Measurements from ENCODE around the gene SLFNL1.

The SLFNL1 gene

DNA sequence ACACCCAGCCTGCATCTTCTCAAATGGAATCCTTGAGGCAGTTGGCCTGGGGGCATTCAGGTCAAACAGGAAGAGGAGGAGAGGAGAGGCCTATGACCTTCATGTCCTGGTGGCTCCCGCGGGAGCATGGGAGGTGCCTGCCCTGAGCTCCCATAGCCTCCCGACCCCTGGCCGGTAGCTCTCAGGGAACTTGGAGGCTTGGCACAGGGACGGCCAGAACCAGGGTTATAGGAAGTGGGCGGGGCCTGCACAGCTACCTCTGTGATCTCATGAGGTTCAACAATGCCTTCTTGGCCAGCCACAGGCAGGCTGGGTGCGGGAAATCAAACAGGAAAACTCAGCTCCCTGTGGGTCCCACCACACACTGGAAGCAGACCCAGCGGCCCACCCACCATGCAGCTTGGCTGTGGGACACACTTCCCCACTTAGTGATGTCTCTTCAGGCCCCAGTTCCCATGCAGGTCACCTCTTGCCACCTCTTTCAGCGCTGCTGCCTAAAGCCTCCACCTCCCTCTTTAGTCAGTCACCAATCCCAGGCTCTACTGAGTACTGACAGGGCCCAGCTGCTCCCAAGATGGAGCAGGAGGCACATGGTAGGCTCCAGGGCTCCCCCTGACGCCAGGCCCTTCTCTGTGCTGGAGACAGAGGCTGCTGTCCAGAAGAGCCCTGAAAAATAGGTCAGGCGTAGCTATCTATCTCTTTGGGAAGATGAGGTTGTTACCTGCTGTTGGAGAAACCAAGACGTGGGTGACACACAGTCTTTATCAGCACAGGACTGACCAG, at the start of gene SLFNL1:
Gene SLFNL1 (minus strand): TSS at position 200 of the 783 bp plus-strand sequence. CDS start 1,065 bp downstream, outside the sequence.
- no peak for DNase-seq

DNA sequence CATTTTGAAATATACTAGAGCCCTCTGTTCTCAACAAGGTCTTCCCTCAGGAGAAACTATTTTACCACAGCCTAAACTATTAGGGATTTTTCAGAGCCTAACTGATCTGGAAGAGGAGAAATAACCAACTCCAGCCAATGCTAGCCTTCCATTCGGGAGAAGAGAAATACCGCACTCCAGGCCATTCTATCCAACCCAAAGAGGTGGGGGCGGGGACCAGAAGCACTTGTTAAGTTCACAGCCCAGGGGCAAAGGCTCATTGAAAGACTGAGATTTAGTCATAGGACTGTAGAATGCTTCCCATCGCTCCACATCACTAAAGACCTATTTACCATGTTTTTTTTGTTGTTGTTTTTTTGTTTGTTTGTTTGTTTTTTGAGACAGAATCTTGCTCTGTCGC, 35.4 kb upstream of the SLFNL1 start:
- DNase-seq, result no peak

DNA sequence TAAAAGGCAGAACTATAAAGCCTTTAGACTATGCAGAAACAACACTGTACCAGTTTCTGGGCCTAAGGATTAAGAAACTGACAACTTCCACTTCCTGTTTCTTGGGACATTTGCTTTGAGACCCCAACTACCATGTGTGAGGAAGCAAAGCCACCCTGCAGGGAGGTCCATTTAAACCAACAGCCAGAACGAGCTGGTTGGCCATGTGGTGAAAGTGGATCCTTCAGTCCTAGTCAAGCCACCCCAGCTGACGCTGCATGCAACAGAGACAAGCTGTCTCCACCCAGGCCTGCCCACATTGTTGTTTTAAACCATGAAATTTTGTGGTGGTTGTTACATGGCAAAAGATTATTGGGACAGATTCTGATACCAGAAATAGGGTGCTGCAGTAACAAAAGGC, 31.8 kb upstream of the SLFNL1 start:
- DNase-seq, result no peak

DNA sequence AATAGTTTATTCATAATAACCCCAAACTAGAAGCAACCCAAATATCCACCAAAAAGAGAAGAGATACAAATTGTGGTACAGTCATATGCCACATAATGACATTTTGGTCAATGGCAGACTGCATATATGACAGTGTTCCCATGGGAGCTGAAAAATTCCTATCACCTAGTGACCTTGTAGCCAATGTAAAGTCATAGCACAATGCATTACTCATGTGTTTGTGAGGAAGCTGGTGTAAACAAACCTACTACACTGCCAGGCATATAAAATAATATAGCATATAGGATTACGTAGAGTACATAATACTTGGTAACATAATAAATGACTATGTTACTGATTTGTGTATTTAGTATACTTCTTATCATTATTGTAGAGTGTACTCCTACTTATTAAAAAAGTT, 29.5 kb upstream of the SLFNL1 start:
- no peak for DNase-seq

DNA sequence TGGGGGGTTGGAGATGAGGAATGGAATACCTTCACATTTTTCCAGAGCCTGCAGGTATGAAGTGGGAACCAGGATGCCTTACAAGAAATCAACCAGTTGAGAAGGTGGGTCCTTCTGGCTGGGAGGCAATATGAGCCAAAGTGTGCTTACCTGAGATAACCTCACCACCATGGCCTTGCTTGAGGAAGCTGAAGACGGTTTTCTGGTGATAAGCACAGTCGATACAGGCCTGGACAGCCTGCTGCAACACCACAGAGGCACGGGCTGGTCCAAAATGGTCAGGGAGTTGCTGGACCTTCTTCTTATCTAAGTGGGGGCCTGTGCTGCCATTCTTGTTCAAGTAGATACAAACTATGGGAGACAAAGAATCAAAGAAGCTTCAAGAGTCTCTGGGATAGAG, 27.0 kb upstream of the SLFNL1 start:
- no peak for DNase-seq

DNA sequence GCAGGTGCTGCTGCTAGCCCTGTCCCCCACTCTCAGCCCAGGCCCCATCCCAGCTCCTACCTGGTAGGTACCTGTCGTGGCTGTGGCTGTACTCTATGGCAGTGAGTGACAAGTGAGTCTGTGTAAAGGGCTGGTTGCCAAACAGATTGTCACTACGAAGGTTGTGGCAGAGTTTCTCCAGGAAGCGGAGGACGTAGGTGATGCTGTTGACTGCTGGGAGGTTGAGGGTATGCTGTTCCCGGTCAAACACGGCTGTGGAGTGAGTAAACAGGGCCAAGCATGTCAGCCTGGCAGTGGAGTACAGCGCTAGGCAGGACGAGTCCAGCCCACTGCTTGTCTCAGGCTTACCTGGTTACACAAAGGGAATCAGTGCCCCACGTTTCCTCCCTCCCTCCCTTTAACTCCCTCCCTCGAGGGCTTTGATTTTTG, 24.8 kb upstream of the SLFNL1 start:
- DNase-seq, result no peak

DNA sequence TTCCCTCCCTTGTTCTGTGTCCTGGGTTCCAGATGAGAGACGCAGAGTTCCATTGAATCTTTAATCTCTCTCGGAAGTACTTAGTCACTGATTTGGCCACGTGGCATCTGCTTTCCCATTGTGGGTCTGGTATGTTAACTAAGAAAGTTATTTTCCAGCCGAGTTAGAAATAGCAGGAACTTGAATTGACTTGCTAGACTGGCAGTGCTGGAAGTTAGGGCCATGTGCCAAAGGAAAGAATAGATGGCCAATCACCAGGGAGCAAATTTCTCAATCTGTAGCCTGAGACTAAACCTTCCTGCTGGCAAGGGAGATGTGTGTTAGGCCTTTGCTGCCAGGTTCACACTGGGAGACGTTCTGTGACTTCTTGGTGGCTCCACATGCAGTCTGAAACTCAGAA, 24.2 kb upstream of the SLFNL1 start:
- DNase-seq, result no peak

DNA sequence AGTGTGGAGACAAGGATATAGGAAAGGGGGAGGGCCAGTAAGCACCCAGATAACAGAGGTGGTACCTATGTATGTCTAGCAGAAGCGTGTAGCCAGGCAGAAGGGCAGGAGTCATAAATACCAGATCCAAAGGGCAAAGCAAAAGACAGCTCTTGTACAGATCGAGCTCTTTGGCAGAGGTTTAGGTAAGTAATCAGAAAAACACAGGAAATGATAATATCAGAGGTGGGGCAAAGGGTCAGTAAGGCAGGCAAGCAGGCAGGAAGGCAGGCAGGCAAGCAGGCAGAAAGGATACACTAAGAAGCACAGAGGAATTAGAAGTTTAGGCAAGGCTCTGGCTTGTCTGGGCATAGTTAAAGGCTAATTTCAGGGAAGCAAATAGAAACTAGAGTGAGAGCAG, 22.7 kb upstream of the SLFNL1 start:
- DNase-seq, result no peak

DNA sequence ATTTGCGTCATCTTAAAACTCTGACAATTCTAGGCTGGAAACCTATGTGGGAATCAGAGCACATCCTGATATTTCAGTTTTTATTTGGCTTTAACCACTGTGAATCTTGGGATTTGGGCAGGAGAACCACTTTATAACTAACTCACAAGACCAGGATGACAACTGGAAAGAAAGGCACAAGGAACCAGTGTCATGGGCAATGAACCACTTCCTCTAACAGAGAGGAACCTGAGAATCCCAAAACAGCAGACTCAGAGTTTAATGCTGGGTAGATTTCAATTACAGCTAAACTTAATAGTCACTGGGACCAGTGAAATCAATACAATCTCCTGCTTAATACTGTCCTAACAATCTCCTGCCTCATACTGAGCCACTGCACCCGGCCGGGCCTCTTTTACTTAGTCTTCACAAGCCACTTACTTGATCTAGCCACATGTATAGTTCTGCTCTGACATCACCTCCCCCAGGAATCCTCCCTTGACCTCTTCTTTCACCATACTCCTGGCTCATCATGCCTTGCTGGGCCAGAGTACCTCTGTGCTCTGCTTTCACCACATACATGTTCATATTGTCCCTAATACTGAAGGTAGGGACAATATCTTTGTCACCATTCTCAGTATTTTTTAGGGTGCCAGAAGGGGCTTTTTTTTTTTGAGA, 20.2 kb upstream of the SLFNL1 start:
- DNase-seq, result no peak

DNA sequence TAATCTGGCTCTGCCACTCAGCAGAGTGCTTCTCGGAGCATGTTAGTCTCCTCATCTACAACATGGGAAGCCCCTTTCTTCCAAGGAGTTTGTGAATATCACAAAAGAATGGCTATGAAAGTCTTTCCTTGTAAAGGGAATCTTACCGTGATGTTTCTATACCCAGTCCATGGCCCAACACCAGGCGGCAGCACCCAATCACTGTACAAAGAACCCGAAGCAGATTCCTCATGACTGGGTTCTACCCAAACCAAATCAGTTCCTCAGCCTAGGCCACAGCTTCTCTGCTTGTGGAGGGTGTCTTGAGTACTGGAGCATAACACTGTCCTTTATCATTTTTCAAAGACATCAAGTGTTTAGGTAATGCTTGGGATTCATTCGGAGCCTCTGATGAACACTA, 16.6 kb upstream of the SLFNL1 start:
- DNase-seq, result no peak

DNA sequence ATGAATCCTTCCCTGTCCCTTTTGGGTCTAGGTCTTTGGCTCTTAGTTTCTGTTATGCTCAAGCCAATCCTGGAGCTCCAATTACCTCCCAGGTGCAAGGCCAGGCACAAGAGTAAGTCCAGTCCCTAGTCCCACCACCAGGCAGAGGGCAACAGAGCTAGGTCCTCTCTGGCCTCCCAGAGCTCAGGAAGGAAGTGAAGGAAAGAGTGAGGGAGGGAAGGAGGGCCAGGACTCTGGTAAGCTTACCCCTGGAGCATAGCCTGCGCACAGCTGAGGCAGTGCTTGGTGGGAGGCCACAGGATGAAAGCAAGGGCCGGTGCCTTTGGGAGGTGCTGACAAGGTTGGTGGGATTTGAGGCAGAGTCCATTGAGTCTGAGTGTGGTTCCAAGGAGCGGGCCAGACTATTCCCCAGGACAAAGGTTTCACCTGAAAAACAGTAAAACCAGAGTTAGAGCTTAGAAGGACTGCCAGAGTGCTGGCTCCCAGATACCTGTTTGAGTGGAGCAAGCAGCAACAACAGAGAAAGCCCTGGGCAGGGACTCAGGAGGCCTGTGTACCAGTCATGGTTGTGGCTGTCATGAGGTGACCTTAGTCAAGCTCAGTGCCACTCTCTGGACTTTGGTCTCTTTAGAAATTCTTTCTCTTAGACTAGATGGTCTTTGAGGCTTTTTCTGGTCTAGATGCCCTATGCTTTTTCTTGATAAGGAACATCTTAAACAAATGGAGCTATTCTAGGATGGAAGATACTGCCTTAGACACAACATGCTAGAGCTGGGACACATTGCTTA, 15.8 kb upstream of the SLFNL1 start:
- no peak for DNase-seq

DNA sequence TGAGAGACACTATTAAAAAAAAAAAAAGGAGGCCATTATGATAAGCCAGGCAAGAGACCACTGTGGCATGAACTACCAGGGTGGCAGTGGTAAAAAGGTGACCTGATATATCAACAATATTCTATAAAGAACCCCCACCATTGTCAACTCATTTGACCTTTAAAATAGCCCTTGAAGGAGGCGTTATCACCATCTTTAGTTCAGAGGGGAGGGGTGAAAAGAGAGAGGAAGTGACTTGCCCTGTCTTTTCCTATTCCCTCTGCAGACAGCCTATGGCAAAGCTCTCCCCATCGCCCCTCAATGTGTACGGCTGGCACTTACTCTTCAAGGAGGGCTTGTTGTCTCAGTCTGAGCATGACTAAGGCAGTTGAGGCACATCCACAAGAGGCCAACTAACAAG, 11.7 kb upstream of the SLFNL1 start:
- DNase-seq, result no peak

DNA sequence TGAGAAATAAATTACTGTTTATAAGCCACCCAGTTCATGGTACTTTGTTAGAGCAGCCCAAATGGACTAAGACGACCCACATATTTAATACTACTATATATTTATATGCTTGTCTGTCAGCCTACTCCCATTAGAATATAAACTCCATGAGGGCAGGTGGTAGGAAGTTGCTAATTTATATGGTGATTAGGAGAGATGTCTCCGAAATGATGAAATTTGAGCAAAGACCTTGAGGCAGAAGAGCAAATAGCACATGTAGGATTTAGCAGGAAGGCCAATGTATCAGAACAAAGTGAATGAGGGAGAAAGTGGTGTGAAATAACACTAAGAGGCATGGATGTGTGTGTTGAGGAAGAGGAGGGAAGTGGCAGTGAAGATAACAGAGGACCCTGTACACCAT, 10.6 kb upstream of the SLFNL1 start:
- no peak for DNase-seq

DNA sequence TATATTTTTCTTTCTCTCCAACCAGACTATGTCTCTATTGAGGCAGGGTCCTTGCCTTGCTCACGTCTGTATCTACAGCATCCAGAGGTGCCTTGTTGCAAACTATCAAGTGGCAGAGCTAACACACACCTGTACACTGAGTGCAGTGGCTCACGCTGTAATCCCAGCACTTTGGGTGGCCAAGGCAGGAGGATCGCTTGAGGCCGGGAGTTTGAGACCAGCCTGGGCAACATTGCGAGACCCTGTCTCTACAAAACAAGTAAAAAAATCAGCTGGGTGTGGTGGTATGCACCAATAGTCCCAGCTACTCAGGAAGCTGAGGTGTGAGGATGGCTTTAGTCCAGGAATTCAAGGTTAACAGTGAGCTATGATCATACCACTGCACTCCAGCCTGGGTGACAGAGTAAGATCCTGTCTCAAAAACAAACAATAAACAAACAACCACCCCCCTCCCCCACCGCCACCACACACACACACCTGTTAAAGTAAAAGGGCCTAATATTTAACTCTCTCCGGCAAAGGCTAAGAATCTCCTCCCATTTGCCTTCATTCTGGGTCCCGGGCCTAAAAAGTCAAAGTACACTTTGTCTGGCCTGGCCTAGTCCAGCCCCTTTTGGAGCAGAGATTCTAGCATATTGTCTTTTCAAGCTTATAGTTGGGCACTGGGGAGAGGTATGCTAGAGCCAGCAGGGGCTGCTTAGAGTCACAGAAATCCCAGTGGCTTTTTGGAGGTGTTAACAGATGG, 9.5 kb upstream of the SLFNL1 start:
- DNase-seq, result no peak

DNA sequence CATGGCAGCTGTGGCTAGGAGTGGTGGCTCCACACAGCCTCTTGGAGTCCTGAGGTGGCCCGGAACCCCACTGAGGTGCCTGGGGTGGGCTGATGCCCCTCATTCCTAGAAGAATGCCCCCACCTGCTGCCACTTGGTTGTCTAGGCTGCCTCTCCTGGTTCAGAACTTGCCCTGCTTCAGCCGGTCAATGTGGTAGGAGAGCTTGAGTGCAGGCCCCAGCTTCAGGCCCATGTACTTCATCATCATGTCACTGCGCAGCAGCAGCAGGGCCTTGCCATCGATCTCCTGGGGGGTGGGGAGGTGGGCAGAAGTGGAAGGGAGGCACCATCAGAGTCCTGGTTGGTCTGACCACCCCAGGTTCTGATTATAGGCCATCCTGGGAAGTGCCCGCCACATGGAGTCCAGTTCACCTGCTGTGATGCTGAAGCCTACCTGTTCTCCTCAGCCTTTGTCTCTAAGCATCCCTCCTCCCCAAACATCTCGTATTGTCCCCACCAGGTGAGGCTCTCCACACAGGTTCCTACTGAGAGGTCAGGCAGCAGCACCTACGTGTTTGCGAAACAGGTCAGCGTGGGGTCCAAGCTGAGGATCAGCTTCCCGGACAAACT, 6.6 kb upstream of the SLFNL1 start:
- DNase-seq, result no peak

DNA sequence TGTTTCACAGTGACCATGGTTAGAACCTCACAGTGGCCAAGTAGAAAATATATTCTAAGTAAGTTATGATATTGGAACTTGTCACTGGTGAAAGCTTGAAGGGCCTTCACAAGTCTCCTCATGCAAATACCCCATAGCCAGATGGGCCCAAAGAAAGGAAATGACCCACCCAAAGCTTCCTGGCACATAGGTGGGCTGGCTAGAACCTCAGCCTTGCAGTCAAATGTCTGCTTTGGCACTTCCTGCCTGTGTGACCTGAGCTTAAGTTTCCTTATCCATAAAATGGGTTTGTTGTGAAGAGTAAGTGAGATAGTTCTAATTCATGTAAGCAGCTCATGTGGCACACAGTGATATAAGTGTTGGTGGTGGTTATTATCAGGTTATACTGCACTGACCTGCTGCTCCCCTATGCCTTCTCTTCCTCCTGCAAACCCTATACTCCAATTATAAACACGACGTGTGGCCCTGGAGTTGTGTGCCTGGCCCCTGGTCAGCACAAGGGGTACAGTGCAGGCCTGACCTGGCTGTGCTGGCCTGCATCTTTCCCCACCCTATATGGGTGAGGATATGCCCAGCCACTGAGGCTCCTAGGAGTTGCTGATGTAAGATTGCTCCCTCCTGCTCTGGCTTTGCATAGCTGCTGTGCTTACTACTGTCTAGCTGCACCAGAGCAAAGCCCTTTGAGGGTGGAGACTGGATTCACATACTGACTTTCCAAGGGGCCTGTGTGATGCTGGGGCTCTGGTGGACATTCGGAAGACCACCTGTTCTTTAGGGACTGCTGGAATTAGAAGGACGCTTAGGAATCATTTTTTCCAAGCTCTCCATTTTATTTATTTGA, 4.7 kb upstream of the SLFNL1 start:
- no peak for DNase-seq

DNA sequence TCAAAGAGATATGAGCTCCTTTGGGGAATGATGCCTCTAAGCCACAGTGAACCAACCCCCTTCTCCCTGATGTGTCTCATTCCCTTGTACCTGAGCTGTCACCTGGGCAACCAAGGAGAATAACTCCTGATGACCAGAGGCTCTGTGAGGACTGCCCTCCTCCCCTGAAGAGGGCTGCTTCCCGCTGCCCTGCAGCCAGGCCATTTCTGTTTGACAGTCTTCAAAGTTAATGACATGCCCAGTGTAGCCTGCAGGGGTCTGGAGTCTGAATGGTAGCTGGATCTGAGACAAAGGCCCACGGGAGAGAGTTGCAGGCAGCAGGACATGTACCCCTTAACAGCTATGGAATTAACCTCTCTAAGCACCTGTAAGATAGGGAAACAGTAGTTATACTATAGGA, 3.4 kb upstream of the SLFNL1 start:
- no peak for DNase-seq

DNA sequence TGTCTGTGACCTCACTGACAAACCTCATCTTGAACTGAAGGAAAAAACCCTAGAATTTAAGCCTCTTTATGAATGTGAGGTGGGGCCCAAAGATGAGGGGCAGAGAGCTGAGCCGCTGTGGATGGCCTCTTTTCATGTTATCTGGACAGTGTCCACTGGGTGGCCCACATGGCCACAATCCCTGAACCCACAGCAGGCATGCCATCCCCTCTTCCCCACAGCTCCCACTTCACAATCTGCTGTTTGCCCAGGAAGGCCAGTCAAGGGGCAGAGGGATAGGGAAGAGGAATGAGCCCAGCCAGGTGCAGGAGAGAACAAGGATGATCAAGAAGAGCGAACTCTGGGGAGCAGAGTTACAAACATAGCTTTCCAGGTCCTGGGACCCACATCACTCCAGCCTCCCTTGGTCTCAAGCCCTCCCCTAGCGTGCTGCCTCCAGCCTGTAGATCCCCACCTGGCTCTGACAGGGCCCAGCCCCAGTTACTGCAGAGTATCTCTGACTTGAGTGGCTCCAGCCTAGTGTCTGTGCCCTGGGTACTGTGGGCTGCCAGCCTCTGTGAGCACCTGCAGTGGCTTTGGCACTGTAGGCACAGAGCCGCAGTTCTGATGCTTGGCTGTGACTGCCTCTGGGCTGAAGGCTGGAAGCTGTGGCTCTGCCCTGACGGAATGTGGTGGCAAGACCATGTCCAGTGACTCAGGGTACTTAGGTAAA, 1.9 kb upstream of the SLFNL1 start:
- DNase-seq, result no peak

DNA sequence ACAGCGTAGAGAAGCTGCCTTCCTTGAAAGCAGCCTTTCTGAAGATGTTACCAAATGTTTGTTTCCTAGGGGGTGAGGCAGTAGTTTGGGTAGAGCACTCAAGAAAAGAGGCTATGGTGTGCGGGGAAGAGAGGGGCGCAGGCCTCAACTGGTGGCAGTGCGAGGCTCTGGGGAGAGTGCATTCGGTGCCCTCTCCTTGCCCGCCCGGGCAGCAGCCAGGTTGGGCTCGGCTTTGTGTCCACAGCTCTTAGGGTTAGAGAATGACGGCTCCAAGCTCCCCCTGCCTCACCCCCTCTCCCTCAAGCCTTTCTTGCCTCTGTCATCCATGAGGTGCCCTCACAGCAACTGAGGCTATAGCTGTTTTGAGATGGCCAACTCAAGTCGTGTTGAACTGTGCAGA, 899 bp upstream of the SLFNL1 start:
- no peak for DNase-seq

DNA sequence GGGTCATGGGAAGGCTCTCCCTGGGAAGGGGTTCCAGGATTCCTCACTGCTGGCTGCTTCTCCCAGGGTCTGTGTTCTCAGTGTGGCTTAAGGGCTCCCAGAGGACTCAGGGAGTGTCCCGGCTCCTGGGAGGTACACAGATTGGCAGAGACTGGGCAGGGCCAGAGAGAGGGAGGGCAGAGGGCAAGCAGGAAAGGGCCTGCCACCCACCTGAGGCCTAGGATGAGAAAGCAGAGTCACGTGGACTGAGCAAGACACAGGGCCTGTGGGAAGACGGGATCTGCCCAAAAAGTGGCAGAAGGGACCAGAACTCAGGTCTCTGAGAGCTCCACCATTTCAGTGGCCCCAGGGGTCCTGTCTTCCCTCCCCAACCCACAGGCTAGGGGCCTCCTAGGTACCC, 871 bp downstream of the SLFNL1 start:
- DNase-seq, result no peak

DNA sequence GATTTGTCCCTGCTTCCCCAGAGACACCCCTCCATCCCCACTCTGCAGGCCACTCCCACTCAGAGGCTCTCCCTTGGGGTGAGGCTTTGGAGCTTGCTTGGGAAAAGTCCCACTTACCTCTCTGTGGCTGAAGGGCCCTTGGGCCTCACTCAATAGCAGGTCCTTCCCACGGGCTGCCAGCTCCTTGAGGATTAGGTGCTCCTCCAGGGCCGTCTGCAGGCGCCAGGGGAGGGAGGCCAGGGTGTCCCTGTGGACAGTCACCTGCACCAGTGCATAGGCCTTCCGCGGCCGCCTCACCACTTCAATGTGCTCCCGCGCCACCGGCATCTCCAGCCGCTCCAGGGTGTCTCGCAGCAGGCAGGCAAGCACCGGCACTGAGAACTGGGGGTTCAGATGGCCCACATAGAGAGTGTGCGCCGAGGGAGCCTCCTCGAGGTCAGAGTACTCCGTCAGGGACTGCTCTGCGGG, 1.4 kb downstream of the SLFNL1 start:
- DNase-seq, result no peak

Measured in bone marrow (tissue), 2 donors.